ENCODE results near the gene PIH1D1. TPM values are rescaled to one million over a fixed set of nuclear protein-coding genes. Genes with fewer than 3 reads are reported as not detected.

PIH1D1 gene
- total RNA-seq, 1 experiment from 2014 or later: 153 TPM

DNA sequence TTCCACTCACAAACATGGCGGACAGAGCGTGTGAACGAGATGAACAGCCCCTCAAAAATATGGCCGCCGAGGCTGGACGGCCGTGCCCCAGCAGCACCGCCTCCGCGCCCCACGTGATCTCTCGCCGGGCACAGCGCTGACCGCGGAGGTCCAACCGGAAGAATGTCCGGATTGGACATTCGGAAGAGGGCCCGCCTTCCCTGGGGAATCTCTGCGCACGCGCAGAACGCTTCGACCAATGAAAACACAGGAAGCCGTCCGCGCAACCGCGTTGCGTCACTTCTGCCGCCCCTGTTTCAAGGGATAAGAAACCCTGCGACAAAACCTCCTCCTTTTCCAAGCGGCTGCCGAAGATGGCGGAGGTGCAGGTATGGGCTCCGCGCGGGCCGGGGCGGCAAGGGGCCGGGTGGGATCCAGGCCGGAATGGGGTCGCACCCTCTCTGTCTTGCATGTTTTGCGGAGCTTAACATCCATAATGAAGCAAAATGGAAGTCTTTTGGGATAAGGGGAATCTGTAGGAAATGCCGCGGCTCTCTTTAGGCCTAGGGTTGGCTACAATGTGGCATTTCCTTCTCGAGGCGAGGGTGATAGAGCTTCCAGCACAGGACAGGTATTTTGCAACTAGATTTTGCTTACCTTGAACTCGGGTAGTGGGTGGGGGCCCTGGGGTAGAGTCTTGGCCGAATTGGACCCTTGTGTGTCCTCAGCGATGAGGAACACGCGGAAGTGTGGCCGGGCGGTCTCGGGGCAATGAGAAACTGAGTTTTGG is 35.8 kb upstream of the PIH1D1 start, which contains the start of gene RPL13A (continued):
- TF ChIP-seq ZNF281 (CRISPR knock-in tag; IDR thresholded peaks at IDR 0.05) (0 out of 2 replicates have a peak, but pooled peaks have one; percentile 60), E2F4 (CRISPR knock-in tag; IDR thresholded peaks at IDR 0.05; ENCODE audit: borderline replicate concordance, low read depth) (0 out of 2 replicates have a peak, but pooled peaks have one; percentile 41), ZNF425 (CRISPR knock-in tag; conservative IDR thresholded peaks at IDR 0.05) (peak; percentile 66; the same call in 1 of the 2 replicates), NFE2L1 (CRISPR knock-in tag; IDR thresholded peaks at IDR 0.05) (0 out of 2 replicates have a peak, but pooled peaks have one; percentile 55), TEAD1 (CRISPR knock-in tag; IDR thresholded peaks at IDR 0.05) (no peak), ZBTB21 (CRISPR knock-in tag; IDR thresholded peaks at IDR 0.05; ENCODE audit: borderline replicate concordance) (no peak), ZNF512 (CRISPR knock-in tag; IDR thresholded peaks at IDR 0.05; ENCODE audit: borderline replicate concordance) (no peak), PRDM15 (CRISPR knock-in tag; IDR thresholded peaks at IDR 0.05) (no peak), NR1H2 (CRISPR knock-in tag; IDR thresholded peaks at IDR 0.05) (no peak), GTF2I (CRISPR knock-in tag; conservative IDR thresholded peaks at IDR 0.05) (no peak), CBFB (CRISPR knock-in tag; IDR thresholded peaks at IDR 0.05; ENCODE audit: low read depth) (no peak), RORB (CRISPR knock-in tag; IDR thresholded peaks at IDR 0.05) (peak; percentile 30; the same call in 1 of the 2 replicates), TEAD4 (CRISPR knock-in tag; IDR thresholded peaks at IDR 0.05) (peak; percentile 46; the same call in 1 of the 2 replicates), IRF2 (CRISPR knock-in tag; IDR thresholded peaks at IDR 0.05; ENCODE audit: borderline replicate concordance, low read depth) (no peak), NR2C2 (CRISPR knock-in tag; IDR thresholded peaks at IDR 0.05) (no peak), IRF1 (CRISPR knock-in tag; IDR thresholded peaks at IDR 0.05) (0 out of 2 replicates have a peak, but pooled peaks have one; percentile 18)
- TF ChIP-seq, protein P1, sequence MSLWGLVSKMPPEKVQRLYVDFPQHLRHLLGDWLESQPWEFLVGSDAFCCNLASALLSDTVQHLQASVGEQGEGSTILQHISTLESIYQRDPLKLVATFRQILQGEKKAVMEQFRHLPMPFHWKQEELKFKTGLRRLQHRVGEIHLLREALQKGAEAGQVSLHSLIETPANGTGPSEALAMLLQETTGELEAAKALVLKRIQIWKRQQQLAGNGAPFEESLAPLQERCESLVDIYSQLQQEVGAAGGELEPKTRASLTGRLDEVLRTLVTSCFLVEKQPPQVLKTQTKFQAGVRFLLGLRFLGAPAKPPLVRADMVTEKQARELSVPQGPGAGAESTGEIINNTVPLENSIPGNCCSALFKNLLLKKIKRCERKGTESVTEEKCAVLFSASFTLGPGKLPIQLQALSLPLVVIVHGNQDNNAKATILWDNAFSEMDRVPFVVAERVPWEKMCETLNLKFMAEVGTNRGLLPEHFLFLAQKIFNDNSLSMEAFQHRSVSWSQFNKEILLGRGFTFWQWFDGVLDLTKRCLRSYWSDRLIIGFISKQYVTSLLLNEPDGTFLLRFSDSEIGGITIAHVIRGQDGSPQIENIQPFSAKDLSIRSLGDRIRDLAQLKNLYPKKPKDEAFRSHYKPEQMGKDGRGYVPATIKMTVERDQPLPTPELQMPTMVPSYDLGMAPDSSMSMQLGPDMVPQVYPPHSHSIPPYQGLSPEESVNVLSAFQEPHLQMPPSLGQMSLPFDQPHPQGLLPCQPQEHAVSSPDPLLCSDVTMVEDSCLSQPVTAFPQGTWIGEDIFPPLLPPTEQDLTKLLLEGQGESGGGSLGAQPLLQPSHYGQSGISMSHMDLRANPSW (CRISPR knock-in tag; conservative IDR thresholded peaks at IDR 0.05; ENCODE audit: low read depth): no peak
- TF ChIP-seq, protein P2, sequence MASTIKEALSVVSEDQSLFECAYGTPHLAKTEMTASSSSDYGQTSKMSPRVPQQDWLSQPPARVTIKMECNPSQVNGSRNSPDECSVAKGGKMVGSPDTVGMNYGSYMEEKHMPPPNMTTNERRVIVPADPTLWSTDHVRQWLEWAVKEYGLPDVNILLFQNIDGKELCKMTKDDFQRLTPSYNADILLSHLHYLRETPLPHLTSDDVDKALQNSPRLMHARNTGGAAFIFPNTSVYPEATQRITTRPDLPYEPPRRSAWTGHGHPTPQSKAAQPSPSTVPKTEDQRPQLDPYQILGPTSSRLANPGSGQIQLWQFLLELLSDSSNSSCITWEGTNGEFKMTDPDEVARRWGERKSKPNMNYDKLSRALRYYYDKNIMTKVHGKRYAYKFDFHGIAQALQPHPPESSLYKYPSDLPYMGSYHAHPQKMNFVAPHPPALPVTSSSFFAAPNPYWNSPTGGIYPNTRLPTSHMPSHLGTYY (CRISPR knock-in tag; IDR thresholded peaks at IDR 0.05): no peak
- TF ChIP-seq, protein P3, sequence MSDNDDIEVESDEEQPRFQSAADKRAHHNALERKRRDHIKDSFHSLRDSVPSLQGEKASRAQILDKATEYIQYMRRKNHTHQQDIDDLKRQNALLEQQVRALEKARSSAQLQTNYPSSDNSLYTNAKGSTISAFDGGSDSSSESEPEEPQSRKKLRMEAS (CRISPR knock-in tag; IDR thresholded peaks at IDR 0.05): peak; percentile 63
